ES-I3 (cell line): ENCODE measurements around the gene SMOC2.

Experiments
- H3K36me3 ChIP-seq: 2 replicates; pipeline ENCODE4 v1.6.1; 2013; ENCODE audit warnings: mild to moderate bottlenecking, low read length, control low read depth, moderate library complexity; ENCODE audit not compliant: insufficient read depth
- H3K4me1 ChIP-seq: 2 replicates; pipeline ENCODE4 v1.6.1; 2013; ENCODE audit warnings: mild to moderate bottlenecking, control low read depth, low read length; ENCODE audit not compliant: insufficient read depth
- H3K9ac ChIP-seq: 2 replicates; pipeline ENCODE4 v1.6.1; 2013; ENCODE audit warnings: low read depth, mild to moderate bottlenecking, low read length, moderate library complexity
- H3K9me3 ChIP-seq: 2 replicates; pipeline ENCODE4 v1.6.1; 2013; ENCODE audit warnings: mild to moderate bottlenecking, low read length, moderate library complexity; ENCODE audit not compliant: control insufficient read depth, insufficient read depth

SMOC2 gene

GRCh38 chr6:168516944-168517741, 76.2 kb downstream of the SMOC2 start:
- Histone ChIP-seq H3K9ac (no peak overlapping the region), H3K4me1 (no peaks in the 10 kb centered on the region), H3K36me3 (no peaks in the 10 kb centered on the region), H3K9me3 (no peaks in the 10 kb centered on the region)

- Histone ChIP-seq H3K9me3 (no peaks in the 10 kb centered on the region), H3K9ac (no peak overlapping the region), H3K36me3 (no peaks in the 10 kb centered on the region), H3K4me1 (no peaks in the 10 kb centered on the region)
Measured at GRCh38 chr6:168517742-168518347, 76.9 kb downstream of the SMOC2 start.

- Histone ChIP-seq H3K4me1 (no peaks in the 10 kb centered on the region), H3K9ac (no peak overlapping the region), H3K36me3 (no peaks in the 10 kb centered on the region), H3K9me3 (no peaks in the 10 kb centered on the region)
Measured at GRCh38 chr6:168518348-168518745, 77.4 kb downstream of the SMOC2 start.

- Histone ChIP-seq H3K36me3 (no peaks in the 10 kb centered on the region), H3K9ac (no peak overlapping the region), H3K9me3 (no peaks in the 10 kb centered on the region), H3K4me1 (no peaks in the 10 kb centered on the region)
Measured at GRCh38 chr6:168518867-168519266, 77.9 kb downstream of the SMOC2 start.

GRCh38 chr6:168520233-168520632, 79.2 kb downstream of the SMOC2 start:
- Histone ChIP-seq H3K36me3 (no peaks in the 10 kb centered on the region), H3K4me1 (no peaks in the 10 kb centered on the region), H3K9me3 (no peaks in the 10 kb centered on the region), H3K9ac (no peak overlapping the region)

- Histone ChIP-seq H3K4me1 (no peaks in the 10 kb centered on the region), H3K36me3 (no peaks in the 10 kb centered on the region), H3K9ac (no peak overlapping the region)
Measured at GRCh38 chr6:168524571-168525001, 83.6 kb downstream of the SMOC2 start.

GRCh38 chr6:168525114-168525513, 84.1 kb downstream of the SMOC2 start:
- no peaks in the 10 kb centered on the region for H3K4me1 ChIP-seq
- no peak overlapping the region for H3K9ac ChIP-seq
- no peaks in the 10 kb centered on the region for H3K9me3 ChIP-seq
- no peaks in the 10 kb centered on the region for H3K36me3 ChIP-seq

More at GRCh38 chr6:168524571-168525001, 83.6 kb downstream of the SMOC2 start:
- no peaks in the 10 kb centered on the region for H3K9me3 ChIP-seq

- Histone ChIP-seq H3K9ac (no peak overlapping the region), H3K9me3 (no peaks in the 10 kb centered on the region), H3K4me1 (no peaks in the 10 kb centered on the region), H3K36me3 (no peaks in the 10 kb centered on the region)
Measured at GRCh38 chr6:168525926-168526630, 85.1 kb downstream of the SMOC2 start.

GRCh38 chr6:168526841-168527281, 85.9 kb downstream of the SMOC2 start:
- Histone ChIP-seq H3K9ac (no peak overlapping the region), H3K36me3 (no peaks in the 10 kb centered on the region), H3K9me3 (no peaks in the 10 kb centered on the region), H3K4me1 (no peaks in the 10 kb centered on the region)

- H3K36me3 ChIP-seq: no peaks in the 10 kb centered on the region
- H3K9me3 ChIP-seq: no peaks in the 10 kb centered on the region
- no peak overlapping the region for H3K9ac ChIP-seq
- no peaks in the 10 kb centered on the region for H3K4me1 ChIP-seq
Measured at GRCh38 chr6:168527451-168528210, 86.6 kb downstream of the SMOC2 start.

- H3K4me1 ChIP-seq: no peaks in the 10 kb centered on the region
- no peak overlapping the region for H3K9ac ChIP-seq
- H3K36me3 ChIP-seq: no peaks in the 10 kb centered on the region
- no peaks in the 10 kb centered on the region for H3K9me3 ChIP-seq
Measured at GRCh38 chr6:168528474-168529095, 87.6 kb downstream of the SMOC2 start.

GRCh38 chr6:168529214-168529613, 88.2 kb downstream of the SMOC2 start:
- Histone ChIP-seq H3K4me1 (no peaks in the 10 kb centered on the region), H3K9ac (no peak overlapping the region)

GRCh38 chr6:168530653-168531071, 89.7 kb downstream of the SMOC2 start:
- Histone ChIP-seq H3K36me3 (no peaks in the 10 kb centered on the region), H3K4me1 (no peaks in the 10 kb centered on the region), H3K9ac (no peak overlapping the region), H3K9me3 (no peaks in the 10 kb centered on the region)

More at GRCh38 chr6:168529214-168529613, 88.2 kb downstream of the SMOC2 start:
- no peaks in the 10 kb centered on the region for H3K9me3 ChIP-seq
- no peaks in the 10 kb centered on the region for H3K36me3 ChIP-seq

- no peaks in the 10 kb centered on the region for H3K9me3 ChIP-seq
- H3K9ac ChIP-seq: no peak overlapping the region
- no peaks in the 10 kb centered on the region for H3K36me3 ChIP-seq
- no peaks in the 10 kb centered on the region for H3K4me1 ChIP-seq
Measured at GRCh38 chr6:168532070-168532469, 91.1 kb downstream of the SMOC2 start.
